Fibroblast of lung (primary cell): ENCODE data around the gene UBE3C.

Experiments
- CTCF ChIP-seq, 2 donors: IDR thresholded peaks in 1 of 2; conservative IDR thresholded peaks in 1 of 2; 1 replicate in 1 of 2; 2 replicates in 1 of 2; pipeline ENCODE4 v1.5.1; 2011 to 2012; ENCODE audit warnings: low read length in 2 of 2, control low read depth in 1 of 2, inconsistent platforms in 1 of 2, low read depth in 1 of 2, mild to moderate bottlenecking in 1 of 2
- EZH2 ChIP-seq: IDR thresholded peaks from 2 replicates; pipeline ENCODE4 v1.5.1; 2012; ENCODE audit warnings: low read length, control low read depth, mild to moderate bottlenecking; ENCODE audit errors: missing control alignments

- TF ChIP-seq CTCF (conservative IDR thresholded peaks at IDR 0.05 in 1 of 2, IDR thresholded peaks at IDR 0.05 in 1 of 2; ENCODE audit: low read depth in 1 of 2, low read length in 2 of 2) (no peak), EZH2 (no peak)
These were observed 115.1 kb downstream of the UBE3C start for GRCh38 chr7:157253850-157254249.
